ENCODE measurements around the gene SIK3. TPM values are rescaled to one million over a fixed set of nuclear protein-coding genes. Genes with fewer than 3 reads are reported as not detected.

SIK3 gene
- total RNA-seq, 2 donors from 2014 or later = 26.7 to 28.0 TPM

DNA sequence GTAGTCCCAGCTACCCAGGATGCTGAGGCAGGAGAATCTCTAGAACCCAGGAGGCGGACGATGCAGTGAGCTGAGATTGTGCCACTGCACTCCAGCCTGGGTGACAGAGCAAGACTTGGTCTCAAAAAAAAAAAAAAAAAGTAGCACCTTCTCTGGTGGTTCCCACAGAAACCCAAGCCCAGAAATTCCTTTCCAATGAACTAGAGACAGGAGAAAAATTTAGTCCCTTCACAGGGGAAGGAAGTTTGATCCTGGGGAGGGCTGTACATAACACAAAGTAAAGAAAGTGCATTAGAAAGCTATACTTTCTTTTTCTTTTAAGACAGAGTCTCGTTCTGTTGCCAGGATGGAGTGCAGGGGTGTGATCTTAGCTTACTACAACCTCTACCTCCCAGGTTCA is 235.3 kb downstream of the SIK3 start:
- no peak overlapping the region for H3K27ac ChIP-seq
- no peaks in the 10 kb centered on the region for H3K9me3 ChIP-seq
- intact Hi-C loops (cut with DNase I) = no loop called here
- no peak overlapping the region for H3K4me3 ChIP-seq
- TF ChIP-seq, protein P1, sequence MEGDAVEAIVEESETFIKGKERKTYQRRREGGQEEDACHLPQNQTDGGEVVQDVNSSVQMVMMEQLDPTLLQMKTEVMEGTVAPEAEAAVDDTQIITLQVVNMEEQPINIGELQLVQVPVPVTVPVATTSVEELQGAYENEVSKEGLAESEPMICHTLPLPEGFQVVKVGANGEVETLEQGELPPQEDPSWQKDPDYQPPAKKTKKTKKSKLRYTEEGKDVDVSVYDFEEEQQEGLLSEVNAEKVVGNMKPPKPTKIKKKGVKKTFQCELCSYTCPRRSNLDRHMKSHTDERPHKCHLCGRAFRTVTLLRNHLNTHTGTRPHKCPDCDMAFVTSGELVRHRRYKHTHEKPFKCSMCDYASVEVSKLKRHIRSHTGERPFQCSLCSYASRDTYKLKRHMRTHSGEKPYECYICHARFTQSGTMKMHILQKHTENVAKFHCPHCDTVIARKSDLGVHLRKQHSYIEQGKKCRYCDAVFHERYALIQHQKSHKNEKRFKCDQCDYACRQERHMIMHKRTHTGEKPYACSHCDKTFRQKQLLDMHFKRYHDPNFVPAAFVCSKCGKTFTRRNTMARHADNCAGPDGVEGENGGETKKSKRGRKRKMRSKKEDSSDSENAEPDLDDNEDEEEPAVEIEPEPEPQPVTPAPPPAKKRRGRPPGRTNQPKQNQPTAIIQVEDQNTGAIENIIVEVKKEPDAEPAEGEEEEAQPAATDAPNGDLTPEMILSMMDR (IDR thresholded peaks at IDR 0.05) = no peak
- peaks cover 11% of the 10 kb centered on the region for H3K36me3 ChIP-seq
- H3K4me1 ChIP-seq = no peaks in the 10 kb centered on the region
- no peak for DNase-seq
- no peak overlapping the region for H3K9ac ChIP-seq (ENCODE audit: low read depth in 2 of 2, low read length in 2 of 2)
- H3K27me3 ChIP-seq = no peaks in the 10 kb centered on the region

DNA sequence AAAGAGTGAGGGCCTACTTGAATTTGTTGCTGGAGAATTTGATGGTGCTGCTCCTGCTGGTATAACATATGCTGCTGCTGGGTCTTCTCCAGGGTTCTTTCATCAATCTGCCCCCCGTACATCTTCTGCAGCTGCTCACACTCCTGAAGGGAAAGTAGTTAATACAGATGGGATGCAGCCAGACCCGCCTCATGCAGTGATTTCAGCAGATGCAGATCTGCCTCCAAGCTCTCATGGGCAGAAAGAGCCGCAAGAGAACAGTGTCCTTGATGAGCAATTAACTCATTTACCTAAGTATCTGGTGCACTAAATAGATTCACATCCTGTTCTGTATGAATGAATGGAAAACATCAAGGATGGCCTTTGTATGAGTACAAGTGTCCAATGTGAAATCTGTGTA is 236.0 kb downstream of the SIK3 start:
- TF ChIP-seq, protein P1 (IDR thresholded peaks at IDR 0.05) = no peak
- Histone ChIP-seq H3K27ac (no peak overlapping the region), H3K9ac (ENCODE audit: low read depth in 2 of 2, low read length in 2 of 2) (no peak overlapping the region), H3K36me3 (peaks cover 7% of the 10 kb centered on the region), H3K4me3 (no peak overlapping the region), H3K4me1 (no peaks in the 10 kb centered on the region), H3K9me3 (no peaks in the 10 kb centered on the region), H3K27me3 (no peaks in the 10 kb centered on the region)
- no peak for DNase-seq
- intact Hi-C loops (cut with DNase I) = no loop called here

DNA sequence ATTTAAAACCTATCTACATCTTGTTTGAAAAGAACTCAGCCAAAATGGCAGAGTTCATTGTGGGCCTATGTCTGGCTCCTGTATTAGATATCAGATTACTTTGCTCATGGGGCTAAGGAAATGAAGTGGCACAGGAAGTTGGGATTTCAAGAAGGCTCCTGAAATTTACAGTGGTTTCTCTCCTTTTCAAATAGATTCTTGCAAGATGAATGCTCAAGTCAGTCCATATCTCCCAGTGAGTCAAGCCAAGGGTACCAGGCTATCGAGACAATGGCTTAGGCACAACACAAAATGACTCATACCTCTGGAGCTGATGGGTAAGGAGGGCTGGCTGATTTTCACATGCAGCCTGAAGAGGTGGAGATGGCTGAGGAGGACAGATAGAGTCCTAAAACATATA is 236.7 kb downstream of the SIK3 start:
- H3K36me3 ChIP-seq = peaks cover 7% of the 10 kb centered on the region
- intact Hi-C loops (cut with DNase I) = no loop called here

GRCh38 chr11:116860303-116860702 is 237.9 kb downstream of the SIK3 start:
- Histone ChIP-seq H3K36me3 (peaks cover 7% of the 10 kb centered on the region), H3K9ac (ENCODE audit: low read depth in 2 of 2, low read length in 2 of 2) (no peak overlapping the region), H3K27ac (no peak overlapping the region), H3K4me3 (no peak overlapping the region), H3K4me1 (no peaks in the 10 kb centered on the region), H3K27me3 (no peaks in the 10 kb centered on the region), H3K9me3 (no peaks in the 10 kb centered on the region)
- intact Hi-C loops (cut with DNase I) = no loop called here
- TF ChIP-seq, protein P1 (IDR thresholded peaks at IDR 0.05) = no peak
- no peak for DNase-seq

More for the DNA sequence above, 236.7 kb downstream of the SIK3 start:
- TF ChIP-seq, protein P1 (IDR thresholded peaks at IDR 0.05) = no peak
- DNase-seq = no peak
- Histone ChIP-seq H3K4me1 (no peaks in the 10 kb centered on the region), H3K9ac (ENCODE audit: low read depth in 2 of 2, low read length in 2 of 2) (no peak overlapping the region), H3K27ac (no peak overlapping the region), H3K4me3 (no peak overlapping the region), H3K9me3 (no peaks in the 10 kb centered on the region), H3K27me3 (no peaks in the 10 kb centered on the region)

DNA sequence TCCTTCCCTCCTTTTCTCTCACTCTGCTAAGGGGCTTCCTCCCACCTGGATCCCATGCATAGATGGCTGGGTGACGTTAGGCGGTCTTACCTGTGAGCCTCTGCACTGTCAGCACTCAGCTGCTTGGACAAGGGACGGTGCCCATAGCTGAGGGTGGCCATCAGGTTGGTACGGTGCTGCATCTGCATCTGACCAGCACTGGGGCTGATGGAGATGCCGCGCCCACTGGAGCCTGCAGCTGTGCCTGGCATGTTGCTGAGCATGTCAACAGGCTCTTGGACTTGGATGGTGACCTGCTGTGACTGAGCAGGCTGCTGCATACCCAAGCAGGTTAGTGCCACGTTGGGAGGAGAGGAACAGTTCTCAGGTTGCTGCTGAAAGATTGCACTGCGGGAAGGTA is 239.1 kb downstream of the SIK3 start:
- peaks cover 7% of the 10 kb centered on the region for H3K36me3 ChIP-seq
- no peak overlapping the region for H3K27ac ChIP-seq
- H3K27me3 ChIP-seq = no peaks in the 10 kb centered on the region
- intact Hi-C loops (cut with DNase I) = no loop called here
- no peak overlapping the region for H3K9ac ChIP-seq (ENCODE audit: low read depth in 2 of 2, low read length in 2 of 2)
- no peaks in the 10 kb centered on the region for H3K9me3 ChIP-seq
- H3K4me3 ChIP-seq = no peak overlapping the region
- no peak for DNase-seq
- H3K4me1 ChIP-seq = peaks cover 3% of the 10 kb centered on the region
- TF ChIP-seq, protein P1 (IDR thresholded peaks at IDR 0.05) = no peak

GRCh38 chr11:116857936-116858335 is 240.3 kb downstream of the SIK3 start:
- TF ChIP-seq, protein P1 (IDR thresholded peaks at IDR 0.05) = no peak
- intact Hi-C loops (cut with DNase I) = no loop called here
- H3K36me3 ChIP-seq = peaks cover 7% of the 10 kb centered on the region
- H3K27ac ChIP-seq = no peak overlapping the region
- H3K4me1 ChIP-seq = peaks cover 14% of the 10 kb centered on the region
- no peaks in the 10 kb centered on the region for H3K9me3 ChIP-seq
- DNase-seq = no peak
- H3K27me3 ChIP-seq = no peaks in the 10 kb centered on the region
- H3K9ac ChIP-seq (ENCODE audit: low read depth in 2 of 2, low read length in 2 of 2) = no peak overlapping the region
- no peak overlapping the region for H3K4me3 ChIP-seq
